ENCODE data around the gene PPP1R36.
"Not testable (repeated sequence)": the region's sequence is repeated elsewhere in the genome, so short reads cannot be mapped to it uniquely, and the experiment has no call there.

PPP1R36 gene

DNA sequence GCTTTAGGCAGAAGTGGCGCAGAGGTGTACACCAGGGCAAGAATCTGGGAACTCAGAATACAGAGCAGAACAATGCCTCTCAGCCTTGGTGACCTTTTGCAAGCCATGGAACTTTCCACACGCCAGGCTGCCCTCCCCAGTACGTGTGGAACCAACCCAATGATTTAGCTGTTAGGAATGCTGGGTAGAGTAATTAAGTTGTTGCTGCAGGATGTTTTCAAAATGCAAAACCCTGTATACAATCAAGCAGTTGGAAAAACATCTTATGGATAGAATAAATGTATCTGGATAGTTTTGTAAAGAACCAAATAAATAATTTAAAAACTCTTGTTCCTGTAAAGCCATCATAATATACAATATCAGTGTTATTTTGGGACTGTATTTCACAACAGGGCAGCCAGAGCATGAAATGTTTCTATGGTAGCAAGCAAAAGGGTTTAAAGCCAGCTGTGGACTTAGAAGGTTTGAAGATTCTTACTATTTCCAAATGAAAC lies 19.4 kb downstream of the PPP1R36 start:
- peak; percentile 53 for DNase-seq (ENCODE audit: low spot score)

DNA sequence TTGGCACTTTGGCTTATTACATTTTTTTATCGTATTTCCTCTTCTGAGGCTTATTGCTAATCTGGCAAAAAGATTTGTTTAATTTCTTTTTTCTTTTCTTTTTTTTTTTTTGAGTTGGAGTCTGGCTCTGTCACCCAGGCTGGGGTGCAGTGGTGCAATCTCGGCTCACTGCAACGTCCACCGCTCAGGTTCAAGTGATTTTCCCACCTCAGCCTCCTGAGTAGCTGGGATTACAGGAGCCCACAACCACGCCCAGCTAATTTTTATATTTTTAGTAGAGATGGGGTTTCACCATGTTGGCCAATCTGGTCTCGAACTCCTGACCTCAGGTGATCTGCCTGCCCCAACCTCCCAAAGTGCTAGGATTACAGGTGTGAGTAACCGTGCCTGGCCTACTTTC lies 19.9 kb downstream of the PPP1R36 start:
- DNase-seq (ENCODE audit: low spot score) = not testable (repeated sequence)

DNA sequence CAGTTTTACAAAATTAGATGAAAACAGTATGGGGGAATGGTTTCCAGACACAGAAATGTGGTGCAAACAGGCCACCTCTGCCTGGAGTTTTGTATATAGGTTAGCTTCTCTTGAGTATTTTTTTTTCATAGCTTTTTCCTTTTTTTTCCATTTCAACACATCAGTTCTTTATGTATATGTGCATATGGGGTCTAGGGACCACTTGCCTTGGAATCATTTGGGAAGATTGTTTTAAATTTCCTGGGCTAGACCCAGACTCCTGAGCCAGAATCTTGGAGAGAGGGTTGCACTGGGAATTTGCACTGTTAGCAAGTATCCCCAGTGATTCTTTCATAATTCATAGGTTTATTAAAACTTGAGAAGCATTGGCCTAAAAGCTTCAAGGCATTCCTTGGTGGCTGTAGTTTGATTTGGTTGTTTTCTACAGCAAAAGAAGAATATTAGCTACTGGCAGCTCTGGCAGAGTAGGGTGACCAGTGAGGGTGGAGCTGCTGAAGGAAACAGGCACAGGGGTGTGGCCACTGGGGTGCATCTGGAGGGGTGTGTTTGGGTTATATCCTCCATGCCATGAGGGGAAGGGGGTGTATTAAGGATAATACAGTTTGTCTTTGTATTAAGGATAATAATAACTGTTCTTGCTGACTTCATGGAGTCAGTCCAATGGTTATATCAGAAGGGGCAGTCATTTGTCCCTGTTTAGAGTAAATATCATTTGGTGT lies 22.8 kb downstream of the PPP1R36 start:
- DNase-seq (ENCODE audit: low spot score) = no peak

DNA sequence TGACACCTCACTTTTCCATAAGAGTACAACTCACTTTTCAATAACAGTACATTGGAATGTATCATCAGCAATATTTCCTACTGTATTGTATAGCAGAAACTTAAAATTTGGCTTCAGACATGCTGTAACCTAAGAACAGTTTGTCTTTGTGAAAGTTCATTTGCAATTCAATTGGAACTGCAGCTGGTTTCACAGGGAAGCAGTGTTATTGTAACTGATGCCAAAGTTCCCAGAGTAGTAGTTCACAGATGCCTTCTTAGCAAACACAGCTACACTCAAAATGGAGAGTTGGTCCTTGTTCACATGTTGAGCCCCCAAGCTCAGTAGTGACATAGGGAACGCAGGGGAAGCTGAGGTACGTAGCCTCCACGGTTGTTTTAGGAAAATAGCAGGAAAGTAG lies 23.3 kb downstream of the PPP1R36 start:
- peak; percentile 42 for DNase-seq (ENCODE audit: low spot score)

DNA sequence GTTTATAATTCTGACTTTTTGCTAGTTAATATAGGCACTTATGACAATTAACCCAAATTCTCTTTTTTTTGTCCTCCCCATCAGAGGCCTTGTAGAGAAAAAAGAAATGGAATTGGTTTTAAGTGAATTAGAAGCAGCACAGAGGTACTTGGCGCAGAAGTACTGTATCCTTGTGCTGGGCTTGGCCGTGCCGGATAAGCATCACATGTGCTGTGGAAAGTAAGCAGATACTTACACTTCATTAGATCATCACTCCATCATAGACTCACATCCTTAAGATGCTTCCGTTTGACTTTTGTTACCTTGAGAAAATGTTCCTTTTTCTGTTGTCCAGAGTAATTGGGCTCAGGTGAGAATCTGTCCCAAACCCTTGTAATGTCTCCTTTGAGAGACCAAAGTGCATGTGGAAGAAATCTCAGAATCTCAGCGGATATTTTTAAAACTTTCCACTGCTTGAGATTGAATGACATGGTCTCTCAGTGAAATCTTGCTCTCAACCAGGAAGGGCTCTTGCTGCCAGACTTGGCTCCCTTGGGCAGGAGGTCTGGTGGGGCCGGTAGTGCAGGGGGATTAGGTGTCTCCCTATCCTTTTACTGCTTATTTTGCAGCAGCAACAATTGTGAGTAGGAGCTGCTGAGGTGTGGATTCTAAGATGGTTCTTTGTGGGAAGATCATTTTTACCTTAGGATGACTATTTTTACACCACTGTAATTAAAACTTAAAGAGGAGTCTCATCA lies 24.8 kb downstream of the PPP1R36 start:
- no peak for DNase-seq (ENCODE audit: low spot score)

DNA sequence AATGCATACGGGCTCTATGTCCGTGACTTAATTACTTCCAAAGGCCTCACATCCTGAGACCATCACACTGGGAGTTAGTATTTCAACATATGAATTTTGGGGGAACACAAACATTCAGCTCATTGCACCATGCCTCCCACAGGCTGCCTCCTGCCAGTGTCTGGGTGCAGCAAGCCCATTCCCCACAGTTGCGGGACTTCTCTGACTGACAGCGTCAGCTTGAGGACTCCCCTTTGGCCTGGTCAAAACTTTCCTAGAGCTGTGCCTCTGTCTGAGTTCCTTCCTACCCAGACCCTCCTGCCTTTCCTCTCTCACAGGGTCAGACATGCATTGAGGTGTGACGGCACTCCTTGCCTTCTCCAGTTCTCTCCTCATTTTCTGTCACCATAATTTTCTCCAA lies 27.4 kb downstream of the PPP1R36 start:
- no peak for DNase-seq (ENCODE audit: low spot score)

DNA sequence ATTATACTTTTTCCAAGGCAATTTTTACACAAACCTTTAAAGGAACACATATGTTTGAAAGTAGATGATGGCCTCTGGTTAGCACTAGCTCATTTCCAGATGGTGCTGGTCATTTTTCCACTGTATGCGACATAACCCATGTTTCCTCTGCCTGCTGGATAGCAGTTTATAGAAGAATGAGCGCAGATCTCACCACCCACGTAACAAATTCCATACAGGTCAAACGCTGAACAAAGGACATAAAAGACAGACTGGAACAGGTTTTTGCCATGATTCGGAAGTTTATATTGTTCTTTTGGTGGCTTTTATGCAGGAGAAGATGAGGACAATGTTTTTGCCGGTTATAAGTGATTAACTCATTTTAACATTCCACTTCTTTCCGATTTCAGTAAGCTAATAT lies 30.7 kb downstream of the PPP1R36 start:
- DNase-seq (ENCODE audit: low spot score) = no peak

DNA sequence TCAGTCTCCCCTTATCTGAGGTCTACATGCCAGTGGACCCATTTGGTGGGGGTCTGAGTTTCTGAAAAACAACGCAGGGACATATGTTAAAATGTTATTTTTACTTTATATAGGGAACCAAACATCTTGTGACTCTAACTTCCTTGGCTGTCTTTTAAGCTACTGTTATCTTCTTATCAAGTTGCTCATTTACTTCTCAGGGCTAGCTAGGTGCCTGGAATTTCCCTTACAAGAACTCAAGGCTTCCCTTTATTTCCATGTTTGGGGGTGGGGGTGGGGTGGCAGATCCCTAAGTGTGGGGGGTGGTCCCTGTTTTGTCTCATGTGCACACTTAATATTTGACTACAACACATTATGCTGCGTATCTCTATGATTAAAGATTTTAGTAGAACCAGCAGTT lies 31.6 kb downstream of the PPP1R36 start:
- no peak for DNase-seq (ENCODE audit: low spot score)

DNA sequence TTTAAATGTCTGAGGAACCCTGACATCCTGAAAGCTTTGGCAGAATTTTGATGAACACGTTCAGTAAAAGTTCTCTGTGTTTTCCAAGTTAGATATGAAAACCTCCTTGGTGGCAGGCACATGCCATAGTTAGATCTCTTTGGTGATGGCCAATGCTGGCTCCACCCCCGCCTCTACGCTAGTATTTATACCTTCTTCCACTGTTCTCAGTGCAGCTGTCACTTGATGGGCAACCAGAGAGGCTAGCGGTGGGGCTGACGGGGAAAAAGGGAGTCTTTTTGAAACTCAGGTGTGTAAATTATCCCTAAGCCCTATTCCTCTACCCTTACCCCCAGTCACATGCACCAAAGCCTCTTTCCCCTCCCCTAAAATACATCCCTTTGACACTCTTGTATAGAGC lies 32.1 kb downstream of the PPP1R36 start:
- no peak for DNase-seq (ENCODE audit: low spot score)

DNA sequence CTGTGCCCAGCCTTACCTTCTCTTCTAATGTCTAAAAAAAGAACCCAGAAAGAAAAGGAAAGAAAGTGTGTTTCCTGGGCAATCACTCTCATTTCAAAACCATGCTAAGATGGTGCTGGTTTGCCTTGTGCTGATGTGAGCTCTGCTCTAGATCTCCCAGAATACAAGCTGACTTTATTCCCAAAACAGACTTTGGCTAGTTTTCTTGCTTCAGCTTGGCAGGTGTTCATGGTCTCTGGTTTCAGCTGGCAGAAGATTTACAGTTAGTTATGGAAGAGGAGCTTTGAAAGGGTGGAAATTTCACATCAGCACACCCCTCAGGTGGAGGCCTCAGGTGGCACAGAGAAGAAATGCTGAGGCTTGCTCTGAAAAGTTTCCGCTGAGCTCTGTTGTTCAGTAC lies 34.4 kb downstream of the PPP1R36 start:
- DNase-seq (ENCODE audit: low spot score) = no peak

DNA sequence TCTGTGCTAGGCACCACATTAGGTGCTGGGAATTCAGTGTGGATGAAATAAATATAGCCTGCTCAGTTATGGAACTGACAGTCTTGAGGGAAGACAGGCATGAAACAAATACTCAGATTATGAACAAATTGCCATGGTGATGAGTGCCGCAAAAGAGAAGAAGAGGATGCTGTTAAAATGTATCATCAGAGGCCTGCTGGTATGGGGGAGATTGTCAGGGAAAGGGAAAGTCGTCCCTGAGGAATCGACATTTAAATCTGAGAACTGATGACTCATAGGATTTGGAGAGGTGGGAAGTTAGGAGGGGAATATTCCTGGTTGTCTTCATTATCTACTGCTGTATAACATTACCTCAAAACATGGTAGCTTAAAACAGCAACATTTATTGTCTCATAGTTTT lies 42.0 kb downstream of the PPP1R36 start:
- DNase-seq (ENCODE audit: low spot score) = no peak

DNA sequence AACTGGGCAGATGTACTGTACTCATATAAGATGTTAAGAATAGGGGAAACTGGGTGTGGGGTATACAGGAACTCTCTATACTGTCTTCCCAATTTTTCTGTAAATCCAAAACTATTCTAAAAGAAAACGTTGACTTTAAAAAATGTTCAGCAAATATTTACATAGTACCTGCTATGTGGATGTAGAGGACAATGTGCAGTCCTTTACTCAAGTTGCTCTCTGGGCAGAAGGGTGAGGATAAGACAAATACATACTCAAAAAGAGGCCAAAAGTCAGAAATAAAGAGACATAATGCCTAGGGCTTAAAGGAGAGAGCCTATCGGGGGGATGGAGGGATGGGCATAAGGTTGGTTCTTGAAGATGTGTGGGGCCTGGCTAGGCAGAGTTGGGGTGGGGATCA lies 44.7 kb downstream of the PPP1R36 start:
- DNase-seq (ENCODE audit: low spot score) = no peak

DNA sequence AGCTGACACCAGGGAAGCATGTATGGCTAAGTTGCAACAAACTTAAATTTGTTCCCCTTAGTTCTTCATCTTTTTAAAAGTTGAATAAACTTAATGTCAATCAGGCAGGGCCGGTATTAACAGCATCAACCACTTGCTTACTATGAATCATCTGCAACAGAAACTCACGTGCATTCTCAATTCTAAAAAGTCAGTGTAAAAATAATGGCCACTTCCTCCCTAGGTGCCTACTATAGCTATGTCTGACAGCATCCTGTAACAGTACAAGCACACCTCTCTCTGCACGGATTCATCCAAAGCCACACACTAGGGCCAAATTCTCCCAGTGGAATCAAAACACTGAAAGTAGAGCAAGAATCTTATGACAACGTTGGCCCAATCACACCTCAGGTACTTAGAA lies 48.6 kb downstream of the PPP1R36 start:
- no peak for DNase-seq (ENCODE audit: low spot score)

DNA sequence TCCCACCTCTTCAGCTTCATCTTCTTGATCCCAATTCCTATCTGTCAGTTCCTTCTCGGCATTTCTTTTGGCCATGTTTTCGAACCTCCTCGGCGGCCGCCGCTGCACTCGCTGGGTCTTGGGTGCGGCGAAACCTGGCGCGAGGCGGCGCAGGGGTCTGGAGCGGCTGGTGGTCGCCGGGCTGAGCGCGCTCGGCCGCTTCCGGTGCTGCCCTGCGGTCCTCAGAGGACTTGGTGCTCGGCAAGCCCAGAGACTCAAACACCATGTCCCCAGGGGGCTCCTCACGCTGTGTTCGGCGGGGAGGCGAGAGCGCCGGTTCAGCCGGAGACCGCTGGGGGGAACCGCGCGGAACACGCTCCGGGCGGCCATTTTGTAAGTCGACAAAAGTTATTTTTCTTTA lies 51.8 kb downstream of the PPP1R36 start:
- DNase-seq (ENCODE audit: low spot score) = no peak

DNA sequence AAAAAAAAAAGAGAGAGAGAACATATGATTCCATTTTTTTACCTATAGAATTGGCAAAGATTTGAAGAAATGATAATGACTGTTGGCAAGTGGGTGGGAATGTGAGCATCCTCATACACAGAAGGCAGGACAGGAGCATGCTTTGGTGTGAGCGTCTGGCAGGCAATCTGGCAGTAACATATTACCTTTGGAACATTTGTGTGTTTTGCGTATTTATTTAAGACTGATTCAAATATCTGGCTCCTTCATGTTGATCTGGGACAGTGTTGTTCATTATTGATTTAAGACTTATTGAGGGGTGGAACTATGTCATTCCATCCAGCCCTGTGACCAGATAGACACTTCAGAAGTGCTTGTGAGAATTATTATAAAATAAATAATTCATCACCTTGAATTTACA lies 53.1 kb downstream of the PPP1R36 start:
- DNase-seq (ENCODE audit: low spot score) = no peak

DNA sequence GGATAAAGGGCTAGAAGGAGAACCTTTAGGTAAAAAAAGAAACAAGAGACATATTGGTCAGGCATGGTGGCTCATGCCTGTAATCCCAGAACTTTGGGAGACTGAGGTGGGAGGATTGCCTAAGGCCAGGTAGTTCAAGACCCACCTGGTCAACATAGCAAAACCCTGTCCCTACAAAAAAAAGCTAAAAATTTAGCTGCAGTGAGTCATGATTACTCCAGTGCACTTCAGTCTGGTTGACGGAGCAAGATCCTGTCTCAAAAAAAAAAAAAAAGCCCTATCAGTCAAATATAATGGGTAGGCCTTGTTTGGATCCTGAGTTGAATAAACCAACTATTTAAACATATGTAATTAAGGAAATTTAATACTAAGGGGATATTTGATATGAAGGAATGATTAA lies 54.2 kb downstream of the PPP1R36 start:
- no peak for DNase-seq (ENCODE audit: low spot score)

DNA sequence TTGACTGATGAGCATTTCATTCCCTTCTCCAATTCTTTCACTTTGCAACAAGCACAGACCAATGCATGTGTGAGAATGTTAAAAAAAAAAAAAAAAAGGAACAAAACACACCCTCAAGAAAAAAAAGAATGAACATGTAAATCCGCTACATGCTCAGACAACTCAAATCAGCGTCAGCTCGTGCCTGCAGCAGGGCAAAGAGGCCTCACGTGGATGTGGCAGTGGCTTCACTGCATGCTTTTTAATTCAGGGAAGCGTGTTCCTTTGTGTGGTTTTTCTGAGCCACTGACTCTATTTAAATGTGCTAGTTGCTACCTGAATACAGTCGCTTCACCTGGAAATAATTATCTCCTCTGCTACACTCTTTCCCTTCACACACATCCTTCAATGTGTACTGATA lies 55.1 kb downstream of the PPP1R36 start:
- DNase-seq (ENCODE audit: low spot score) = no peak

DNA sequence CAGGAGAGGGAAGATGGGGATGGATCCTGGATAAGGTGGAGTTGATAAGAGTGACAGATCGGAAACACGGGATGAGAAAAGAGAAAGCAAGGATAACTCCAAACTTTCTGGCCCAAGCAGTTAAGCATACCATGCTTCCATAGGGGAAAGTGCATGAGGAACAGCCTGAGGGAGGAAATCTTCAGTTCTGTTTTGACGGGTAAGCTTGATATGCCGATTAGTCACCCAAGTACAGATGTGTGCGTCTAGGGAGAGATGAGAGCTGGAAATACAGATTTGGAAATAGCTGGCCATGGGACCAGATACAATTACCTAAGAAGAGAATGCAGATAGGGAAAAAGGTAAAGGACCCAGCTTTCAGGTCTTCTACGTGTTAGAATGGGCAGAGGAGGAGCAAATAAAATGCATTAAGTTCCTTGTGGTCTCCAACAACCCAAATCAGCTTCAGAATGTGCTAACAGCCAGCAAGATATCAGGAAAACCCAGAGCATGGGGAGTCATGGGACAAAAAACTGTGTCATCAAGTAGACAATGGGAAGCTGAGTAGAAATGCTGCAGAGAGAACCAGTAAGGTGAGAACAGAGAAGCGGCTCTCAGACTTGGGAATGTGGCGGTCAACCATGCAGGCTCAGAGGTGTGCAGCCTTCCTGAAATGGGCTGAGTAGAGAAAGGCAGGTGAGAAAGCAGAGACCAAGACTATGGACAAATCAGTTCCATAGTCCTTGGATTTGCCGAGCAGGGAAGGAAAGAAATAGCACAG lies 56.3 kb downstream of the PPP1R36 start:
- DNase-seq (ENCODE audit: low spot score) = no peak

DNA sequence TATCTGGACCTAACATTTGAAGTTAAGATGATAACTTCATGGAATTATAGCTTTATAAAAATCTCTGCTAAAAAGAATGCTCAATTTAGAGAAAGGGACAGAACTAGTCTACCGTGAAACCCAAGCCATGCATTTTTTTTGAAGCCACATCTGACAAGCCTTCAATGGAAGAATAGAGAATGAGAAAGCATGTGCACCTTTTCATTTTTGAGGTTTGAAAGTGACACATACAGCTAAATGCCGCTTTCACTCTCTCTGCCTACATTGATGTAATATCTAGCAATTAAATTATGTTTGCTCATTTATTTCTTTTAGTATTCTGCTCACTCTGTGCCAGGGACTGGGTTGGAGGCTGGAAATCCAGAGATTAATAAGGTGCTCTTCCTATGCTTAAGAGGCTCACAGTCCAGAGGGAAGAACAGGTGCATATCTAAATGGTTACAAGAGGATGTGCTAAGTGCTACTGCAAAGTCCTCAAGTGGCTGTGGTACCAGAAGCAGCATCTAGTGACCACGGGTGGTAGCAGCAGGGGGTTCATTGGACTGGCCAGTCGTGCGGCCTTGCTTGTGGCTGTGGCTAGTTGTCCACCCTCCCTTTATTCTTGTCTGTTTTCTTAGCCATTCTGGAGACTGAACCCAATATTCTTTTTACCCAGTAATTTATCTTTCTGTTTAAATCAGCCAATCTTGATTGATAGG lies 60.4 kb downstream of the PPP1R36 start:
- no peak for DNase-seq (ENCODE audit: low spot score)

DNA sequence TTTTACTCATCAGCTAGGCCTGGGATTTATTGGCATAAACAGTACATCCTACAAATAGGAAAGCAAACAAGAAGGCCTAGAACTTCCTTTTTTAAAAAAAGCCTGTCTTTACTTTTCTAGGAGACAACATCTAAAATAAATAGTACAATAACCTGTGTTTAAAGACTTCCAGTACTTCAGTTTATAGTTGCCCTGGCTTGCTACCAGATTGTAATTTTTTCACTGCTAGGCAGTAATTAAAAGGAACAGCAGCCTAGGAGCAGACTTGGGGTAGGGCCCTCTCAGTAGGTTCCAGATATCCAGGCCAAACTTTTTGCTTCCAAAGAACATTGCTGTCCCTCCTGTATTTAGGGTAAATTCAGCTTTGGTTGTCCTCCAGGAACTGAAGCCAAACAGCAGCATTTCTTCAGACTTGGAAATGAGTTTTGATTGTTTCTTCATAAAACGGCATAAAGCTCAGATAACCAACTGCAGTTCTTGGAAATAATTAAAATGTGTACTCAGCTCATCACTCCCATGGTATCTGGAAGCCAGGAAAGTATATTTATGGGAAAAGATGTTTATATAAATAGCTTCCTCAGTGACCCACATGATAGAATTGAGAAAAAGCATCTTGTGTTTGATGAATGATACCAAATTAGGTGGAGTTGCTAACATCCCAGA lies 61.7 kb downstream of the PPP1R36 start:
- no peak for DNase-seq (ENCODE audit: low spot score)

DNA sequence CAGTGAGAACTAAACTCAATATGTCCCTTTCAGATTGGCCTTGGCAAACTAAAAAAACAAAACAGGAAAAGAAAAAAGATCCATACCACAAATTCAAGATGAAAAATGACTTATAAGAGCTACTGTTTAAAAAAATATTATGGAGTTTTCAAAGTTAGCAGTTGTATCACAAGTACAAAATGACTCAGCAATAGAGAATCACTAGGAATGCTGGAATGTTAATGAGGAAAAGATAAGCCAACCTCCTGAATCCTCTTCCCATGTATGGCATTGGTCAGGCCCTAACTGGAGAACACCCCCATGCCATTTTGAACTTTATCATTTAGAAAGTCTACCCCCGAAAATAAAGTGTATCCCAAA lies 62.2 kb downstream of the PPP1R36 start:
- no peak for DNase-seq (ENCODE audit: low spot score)

Measured in iPS-NIHi11 (cell line).